MM.1S (cell line): Measurements from ENCODE around the gene ADARB1.

Source experiments
- EZH2 ChIP-seq: fragments of 300-600 bp; sonication (generic); optimal IDR thresholded peaks from 2 replicates; pipeline ENCODE3; 2017; ENCODE audit warnings: low read depth, mild to moderate bottlenecking, antibody characterized with exemption, low read length, mixed read lengths
- TF ChIP-seq, protein P1 (sequence below): fragments of 300-600 bp; sonication (generic); IDR thresholded peaks from 2 replicates; pipeline ENCODE4 v1.5.1; 2016; ENCODE audit warnings: antibody characterized with exemption, low read length, mixed read lengths

DNA sequence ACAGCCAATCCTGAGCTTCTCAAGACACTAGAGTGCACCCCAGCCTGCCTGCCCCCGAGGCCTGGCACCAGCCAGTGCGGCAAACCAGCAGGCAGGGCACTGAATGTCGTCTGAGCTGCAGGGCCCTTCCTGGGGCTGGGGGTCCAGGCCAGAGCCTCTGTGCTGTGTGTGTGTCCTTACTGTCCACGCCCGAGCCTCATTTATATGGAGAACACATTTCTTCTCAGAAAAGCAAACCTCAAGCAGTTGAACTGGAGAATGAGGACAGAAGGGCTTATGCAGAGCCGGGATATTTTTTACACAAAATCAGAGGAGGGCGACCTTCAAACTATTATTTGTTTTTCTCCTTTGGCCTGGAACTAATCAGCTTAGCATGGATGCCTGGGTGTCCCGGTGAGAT lies 160.6 kb downstream of the ADARB1 start:
- TF ChIP-seq, protein P1, sequence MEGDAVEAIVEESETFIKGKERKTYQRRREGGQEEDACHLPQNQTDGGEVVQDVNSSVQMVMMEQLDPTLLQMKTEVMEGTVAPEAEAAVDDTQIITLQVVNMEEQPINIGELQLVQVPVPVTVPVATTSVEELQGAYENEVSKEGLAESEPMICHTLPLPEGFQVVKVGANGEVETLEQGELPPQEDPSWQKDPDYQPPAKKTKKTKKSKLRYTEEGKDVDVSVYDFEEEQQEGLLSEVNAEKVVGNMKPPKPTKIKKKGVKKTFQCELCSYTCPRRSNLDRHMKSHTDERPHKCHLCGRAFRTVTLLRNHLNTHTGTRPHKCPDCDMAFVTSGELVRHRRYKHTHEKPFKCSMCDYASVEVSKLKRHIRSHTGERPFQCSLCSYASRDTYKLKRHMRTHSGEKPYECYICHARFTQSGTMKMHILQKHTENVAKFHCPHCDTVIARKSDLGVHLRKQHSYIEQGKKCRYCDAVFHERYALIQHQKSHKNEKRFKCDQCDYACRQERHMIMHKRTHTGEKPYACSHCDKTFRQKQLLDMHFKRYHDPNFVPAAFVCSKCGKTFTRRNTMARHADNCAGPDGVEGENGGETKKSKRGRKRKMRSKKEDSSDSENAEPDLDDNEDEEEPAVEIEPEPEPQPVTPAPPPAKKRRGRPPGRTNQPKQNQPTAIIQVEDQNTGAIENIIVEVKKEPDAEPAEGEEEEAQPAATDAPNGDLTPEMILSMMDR = no peak
- TF ChIP-seq EZH2 = peak; percentile 88
